NCI-H128 (cell line): ENCODE results near the gene GABRR2.
"Not testable (repeated sequence)": the region's sequence is repeated elsewhere in the genome, so short reads cannot be mapped to it uniquely, and the experiment has no call there.

ENCODE experiments used
- DNase-seq: peaks from one replicate; lab custom pipeline; 2025; ENCODE audit not compliant: unreplicated experiment; lab: John Stamatoyannopoulos, UW

Gene GABRR2

GRCh38 chr6:89324304-89324703 lies 9.2 kb upstream of the GABRR2 start:
- DNase-seq = no peak

- no peak for DNase-seq
These were observed 8.4 kb upstream of the GABRR2 start for GRCh38 chr6:89323511-89323971.

- DNase-seq = no peak
These were observed 6.3 kb upstream of the GABRR2 start for GRCh38 chr6:89321131-89321970.

GRCh38 chr6:89320012-89320559 lies 5.0 kb upstream of the GABRR2 start:
- DNase-seq = no peak

GRCh38 chr6:89317067-89317466 lies 2.0 kb upstream of the GABRR2 start:
- DNase-seq = no peak

GRCh38 chr6:89314692-89315091 lies 407 bp downstream of the GABRR2 start:
- DNase-seq = no peak

GRCh38 chr6:89313006-89313405 lies 2.1 kb downstream of the GABRR2 start:
- DNase-seq = no peak

GRCh38 chr6:89311853-89312531 lies 3.1 kb downstream of the GABRR2 start:
- DNase-seq = no peak

GRCh38 chr6:89311530-89311852 lies 3.6 kb downstream of the GABRR2 start:
- DNase-seq = no peak

- no peak for DNase-seq
These were observed 4.2 kb downstream of the GABRR2 start for GRCh38 chr6:89310929-89311328.

- DNase-seq = no peak
These were observed 6.3 kb downstream of the GABRR2 start for GRCh38 chr6:89308525-89309395.

- DNase-seq = not testable (repeated sequence)
These were observed 10.6 kb downstream of the GABRR2 start for GRCh38 chr6:89304517-89304916.

GRCh38 chr6:89302936-89303335 lies 12.2 kb downstream of the GABRR2 start:
- DNase-seq = no peak

GRCh38 chr6:89302195-89302770 lies 12.8 kb downstream of the GABRR2 start:
- no peak for DNase-seq

GRCh38 chr6:89301586-89302194 lies 13.4 kb downstream of the GABRR2 start:
- no peak for DNase-seq

GRCh38 chr6:89299466-89299850 lies 15.6 kb downstream of the GABRR2 start:
- no peak for DNase-seq

- DNase-seq = no peak
These were observed 16.2 kb downstream of the GABRR2 start for GRCh38 chr6:89298680-89299465.

GRCh38 chr6:89297695-89298351 lies 17.3 kb downstream of the GABRR2 start:
- no peak for DNase-seq

GRCh38 chr6:89295981-89296380 lies 19.1 kb downstream of the GABRR2 start:
- DNase-seq = no peak
